ENCODE results near the gene AGAP3. TPM values are rescaled to one million over a fixed set of nuclear protein-coding genes. Genes with fewer than 3 reads are reported as not detected.
A peak's percentile ranks its signal among the peaks of the same experiment; 100 is the strongest.

Gene AGAP3
- total RNA-seq, 4 donors from 2014 or later: 28.2 to 174 (median 53.2) TPM

DNA sequence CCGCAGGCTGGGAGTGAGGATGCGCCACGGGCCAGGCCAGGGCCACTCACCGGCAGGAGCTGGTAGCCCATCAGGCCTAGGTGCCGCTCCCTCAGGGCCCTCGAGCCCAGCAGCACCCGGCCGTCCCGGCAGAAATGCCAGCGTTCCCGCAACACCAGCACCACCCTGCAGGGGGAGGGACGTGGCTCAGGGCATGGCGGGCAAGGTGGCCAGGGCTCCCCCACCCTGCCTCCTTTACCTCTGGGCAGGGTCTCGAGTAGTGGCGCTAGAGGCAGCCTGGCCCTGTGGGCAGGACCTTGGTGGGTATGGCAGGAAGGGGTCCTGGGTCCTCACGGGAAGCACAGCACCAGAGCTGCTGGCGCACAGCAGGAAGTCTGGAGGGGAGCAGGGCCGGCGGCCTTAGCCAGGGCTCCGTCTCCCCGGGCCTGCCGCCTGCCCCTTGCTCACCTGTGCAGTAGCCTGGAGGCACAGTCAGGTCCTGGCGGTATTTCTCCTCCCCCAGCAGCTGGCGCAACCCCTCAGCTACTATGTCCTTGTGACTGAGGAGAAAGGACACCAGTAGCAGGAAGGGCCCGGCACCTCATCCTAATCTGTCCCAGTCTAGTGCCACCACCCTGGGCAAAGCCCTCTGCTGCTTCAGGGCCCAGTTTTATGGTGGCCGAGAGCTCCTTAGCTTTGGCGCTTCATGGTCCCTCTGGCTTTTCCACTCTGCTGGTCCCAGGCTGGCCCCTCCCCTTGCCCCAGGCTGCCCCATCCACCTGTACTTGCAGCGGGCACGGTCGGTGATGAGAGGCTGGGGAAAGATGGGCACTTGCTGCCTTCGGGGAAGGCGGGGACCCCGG, 9.2 kb upstream of the AGAP3 start:
- Histone ChIP-seq H3K27me3 (no peaks in the 10 kb centered on the region), H3K4me3 (no peak overlapping the region), H3K4me1 (peaks cover 0 to 19% of the 10 kb centered on the region in 2 donors), H3K9me3 (no peaks in the 10 kb centered on the region), H3K36me3 (no peaks in the 10 kb centered on the region), H3K27ac (no peak overlapping the region)
- intact Hi-C loops (cut with DNase I; ENCODE audit: low total_unique reads): no loop called here
- DNase-seq: no peak
- TF ChIP-seq POLR2A (IDR thresholded peaks at IDR 0.05): no peak
- TF ChIP-seq, protein P1, sequence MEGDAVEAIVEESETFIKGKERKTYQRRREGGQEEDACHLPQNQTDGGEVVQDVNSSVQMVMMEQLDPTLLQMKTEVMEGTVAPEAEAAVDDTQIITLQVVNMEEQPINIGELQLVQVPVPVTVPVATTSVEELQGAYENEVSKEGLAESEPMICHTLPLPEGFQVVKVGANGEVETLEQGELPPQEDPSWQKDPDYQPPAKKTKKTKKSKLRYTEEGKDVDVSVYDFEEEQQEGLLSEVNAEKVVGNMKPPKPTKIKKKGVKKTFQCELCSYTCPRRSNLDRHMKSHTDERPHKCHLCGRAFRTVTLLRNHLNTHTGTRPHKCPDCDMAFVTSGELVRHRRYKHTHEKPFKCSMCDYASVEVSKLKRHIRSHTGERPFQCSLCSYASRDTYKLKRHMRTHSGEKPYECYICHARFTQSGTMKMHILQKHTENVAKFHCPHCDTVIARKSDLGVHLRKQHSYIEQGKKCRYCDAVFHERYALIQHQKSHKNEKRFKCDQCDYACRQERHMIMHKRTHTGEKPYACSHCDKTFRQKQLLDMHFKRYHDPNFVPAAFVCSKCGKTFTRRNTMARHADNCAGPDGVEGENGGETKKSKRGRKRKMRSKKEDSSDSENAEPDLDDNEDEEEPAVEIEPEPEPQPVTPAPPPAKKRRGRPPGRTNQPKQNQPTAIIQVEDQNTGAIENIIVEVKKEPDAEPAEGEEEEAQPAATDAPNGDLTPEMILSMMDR (IDR thresholded peaks at IDR 0.05): no peak

DNA sequence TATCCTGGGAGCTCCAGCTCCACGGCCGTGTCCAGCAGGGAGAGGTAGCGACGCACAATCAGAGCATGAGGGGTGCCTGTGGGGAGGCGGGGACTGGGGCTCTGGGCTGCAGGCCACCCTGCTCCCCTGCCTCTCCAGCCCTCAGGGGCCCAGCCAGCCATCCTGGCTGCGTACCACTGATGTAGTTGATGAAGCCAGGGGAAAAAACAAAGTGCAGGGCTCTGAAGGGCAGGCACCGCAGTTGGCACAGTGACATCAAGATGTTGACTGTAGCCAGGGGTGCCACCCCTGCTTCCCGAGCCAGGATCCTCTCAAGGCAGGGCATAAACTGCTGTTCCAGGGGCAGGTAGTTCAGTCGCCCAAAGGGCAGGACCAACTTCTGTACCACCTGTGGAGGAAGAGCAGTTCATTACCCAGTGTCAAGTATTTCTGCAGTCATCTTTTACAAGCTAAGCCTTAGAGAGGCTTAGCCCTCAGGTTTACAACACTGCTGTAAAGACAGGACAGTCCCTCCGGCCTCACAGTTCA, 8.5 kb upstream of the AGAP3 start:
- TF ChIP-seq, protein P1 (IDR thresholded peaks at IDR 0.05): no peak
- no peak for TF ChIP-seq POLR2A (IDR thresholded peaks at IDR 0.05)
- DNase-seq: no peak
- H3K4me3 ChIP-seq: no peak overlapping the region
- H3K36me3 ChIP-seq: no peaks in the 10 kb centered on the region
- H3K27ac ChIP-seq: no peak overlapping the region
- no peaks in the 10 kb centered on the region for H3K9me3 ChIP-seq
- H3K27me3 ChIP-seq: no peaks in the 10 kb centered on the region
- intact Hi-C loops (cut with DNase I; ENCODE audit: low total_unique reads): no loop called here
- H3K4me1 ChIP-seq: peaks cover 0 to 26% of the 10 kb centered on the region in 2 donors

DNA sequence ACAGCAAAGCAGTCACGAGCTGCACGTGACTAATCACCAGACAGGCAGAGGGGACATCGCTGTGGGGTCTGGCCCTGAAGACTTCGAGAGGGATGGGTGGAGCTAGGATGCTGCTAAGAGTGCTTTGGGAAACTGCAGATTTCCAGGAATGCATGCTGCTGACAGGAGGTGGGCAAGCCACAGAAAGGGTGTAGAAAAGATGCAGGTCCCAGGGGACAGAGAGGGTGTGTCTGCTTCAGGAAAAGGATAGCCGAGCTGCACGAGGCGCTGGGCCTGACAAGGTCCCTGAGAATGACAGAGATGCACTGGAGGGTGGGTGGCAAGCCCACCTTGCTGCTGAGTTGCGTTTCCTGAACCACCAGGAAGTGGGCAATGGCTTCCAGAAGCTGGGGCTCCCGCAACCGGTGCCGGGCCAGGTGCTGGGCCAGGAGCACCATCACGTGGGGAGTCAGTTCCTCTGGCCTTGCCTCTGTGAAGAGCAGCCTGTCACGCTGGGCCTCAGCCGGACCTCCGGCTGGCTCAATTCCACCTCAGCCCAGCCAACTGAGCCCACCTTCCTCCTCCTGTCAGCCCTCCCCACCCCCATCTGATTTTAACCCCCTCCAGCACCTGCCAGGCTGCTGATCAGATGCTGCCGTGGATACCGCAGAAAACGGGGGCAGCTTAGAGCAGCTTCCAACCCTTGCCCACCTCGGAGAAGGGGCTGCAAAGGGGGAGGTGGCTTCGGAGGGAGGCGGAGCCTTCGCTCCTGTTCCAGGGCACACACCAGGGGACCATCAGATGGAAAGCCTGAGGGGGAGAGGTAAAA, 7.8 kb upstream of the AGAP3 start:
- intact Hi-C loops (cut with DNase I; ENCODE audit: low total_unique reads): no loop called here
- H3K27me3 ChIP-seq: no peaks in the 10 kb centered on the region
- no peaks in the 10 kb centered on the region for H3K9me3 ChIP-seq
- H3K27ac ChIP-seq: no peak overlapping the region
- no peak for DNase-seq
- peaks cover 0 to 27% of the 10 kb centered on the region in 2 donors for H3K4me1 ChIP-seq
- H3K4me3 ChIP-seq: no peak overlapping the region
- no peaks in the 10 kb centered on the region for H3K36me3 ChIP-seq
- no peak for TF ChIP-seq POLR2A (IDR thresholded peaks at IDR 0.05)
- TF ChIP-seq, protein P1 (IDR thresholded peaks at IDR 0.05): no peak

DNA sequence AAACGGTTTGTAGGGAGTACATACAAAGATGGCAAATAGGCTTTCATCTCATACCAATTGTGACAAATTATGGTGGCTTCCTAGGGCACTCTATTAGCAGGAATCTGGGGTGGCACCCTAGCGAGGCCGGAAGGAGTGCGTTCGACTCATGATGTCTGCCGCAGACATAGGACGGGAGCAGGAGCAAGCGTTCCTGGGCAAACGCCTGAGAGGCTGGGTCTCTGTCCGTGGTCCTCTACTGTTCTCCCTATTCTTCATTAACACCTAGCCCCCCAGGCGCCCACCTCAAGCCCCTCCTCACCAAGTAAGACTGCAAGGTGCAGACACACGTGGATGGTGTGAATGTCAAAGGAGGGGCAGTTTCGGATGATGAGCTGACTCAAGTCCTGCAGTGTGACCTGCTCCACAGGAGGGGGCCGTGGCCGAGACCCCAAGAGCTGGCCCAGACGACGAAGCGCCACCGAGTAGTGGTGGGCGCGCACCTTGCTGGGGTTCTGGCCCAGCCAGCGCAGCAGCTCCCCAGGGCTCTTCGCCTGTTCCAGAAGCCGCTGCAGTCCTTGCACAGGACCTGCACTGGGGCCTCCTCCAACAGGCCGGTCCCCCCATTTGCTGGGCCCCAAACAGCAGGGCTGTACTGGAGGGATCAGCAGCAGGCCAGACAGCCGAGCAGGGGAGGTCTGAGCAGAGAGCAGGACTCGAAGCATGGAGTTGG, 6.9 kb upstream of the AGAP3 start:
- Histone ChIP-seq H3K4me1 (peaks cover 0 to 27% of the 10 kb centered on the region in 2 donors), H3K4me3 (peak overlapping the region; percentile 48 to 63), H3K9me3 (no peaks in the 10 kb centered on the region), H3K27me3 (no peaks in the 10 kb centered on the region), H3K36me3 (no peaks in the 10 kb centered on the region), H3K27ac (peak overlapping the region; percentile 90 to 93)
- intact Hi-C loops (cut with DNase I; ENCODE audit: low total_unique reads): no loop called here
- DNase-seq: peak; percentile 16 to 24
- no peak for TF ChIP-seq POLR2A (IDR thresholded peaks at IDR 0.05)
- TF ChIP-seq, protein P1 (IDR thresholded peaks at IDR 0.05): no peak

Measured in uterus (tissue), 4 donors.